GM19023 (cell line): ENCODE data around the gene SPDYE18.
"Not testable (repeated sequence)": the region's sequence is repeated elsewhere in the genome, so short reads cannot be mapped to it uniquely, and the experiment has no call there.

ENCODE experiments used
- ATAC-seq: cut with Tn5 transposase; IDR thresholded peaks from one replicate; pipeline ENCODE4 v1.9.1; 2021; ENCODE audit warnings: mild to moderate bottlenecking, moderate library complexity; ENCODE audit not compliant: unreplicated experiment

Gene SPDYE18

GRCh38 chr7:77062557-77062956 lies at the start of gene SPDYE18:
Gene SPDYE18, minus strand, starts transcription at chr7:77062558. Its CDS starts 2,046 bp downstream, at chr7:77060512.
- ATAC-seq: not testable (repeated sequence)

- ATAC-seq: not testable (repeated sequence)
Observed at GRCh38 chr7:77108362-77108761, 46.0 kb upstream of the SPDYE18 start.

GRCh38 chr7:77107659-77108058 lies 45.3 kb upstream of the SPDYE18 start:
- not testable (repeated sequence) for ATAC-seq

GRCh38 chr7:77105904-77106303 lies 43.5 kb upstream of the SPDYE18 start:
- ATAC-seq: not testable (repeated sequence)

- not testable (repeated sequence) for ATAC-seq
Observed at GRCh38 chr7:77102671-77103070, 40.3 kb upstream of the SPDYE18 start.

GRCh38 chr7:77101187-77101586 lies 38.8 kb upstream of the SPDYE18 start:
- ATAC-seq: not testable (repeated sequence)

- ATAC-seq: not testable (repeated sequence)
Observed at GRCh38 chr7:77100501-77100900, 38.1 kb upstream of the SPDYE18 start.

GRCh38 chr7:77092301-77092700 lies 29.9 kb upstream of the SPDYE18 start:
- not testable (repeated sequence) for ATAC-seq

- not testable (repeated sequence) for ATAC-seq
Observed at GRCh38 chr7:77082192-77082591, 19.8 kb upstream of the SPDYE18 start.

- not testable (repeated sequence) for ATAC-seq
Observed at GRCh38 chr7:77080236-77080635, 17.9 kb upstream of the SPDYE18 start.

- ATAC-seq: not testable (repeated sequence)
Observed at GRCh38 chr7:77079624-77080023, 17.3 kb upstream of the SPDYE18 start.

GRCh38 chr7:77079112-77079511 lies 16.8 kb upstream of the SPDYE18 start:
- not testable (repeated sequence) for ATAC-seq

GRCh38 chr7:77077060-77077459 lies 14.7 kb upstream of the SPDYE18 start:
- not testable (repeated sequence) for ATAC-seq

GRCh38 chr7:77074786-77075396 lies 12.5 kb upstream of the SPDYE18 start:
- ATAC-seq: not testable (repeated sequence)

- ATAC-seq: not testable (repeated sequence)
Observed at GRCh38 chr7:77071108-77071507, 8.8 kb upstream of the SPDYE18 start.

GRCh38 chr7:77065869-77066268 lies 3.5 kb upstream of the SPDYE18 start:
- ATAC-seq: not testable (repeated sequence)

GRCh38 chr7:77063732-77064131 lies 1.4 kb upstream of the SPDYE18 start:
- ATAC-seq: not testable (repeated sequence)

GRCh38 chr7:77032261-77032660 lies 30.1 kb downstream of the SPDYE18 start, which contains the start of gene SPDYE17:
Gene SPDYE17, minus strand, starts transcription at chr7:77032361. Its CDS starts 1,791 bp downstream, at chr7:77030570.
- not testable (repeated sequence) for ATAC-seq

GRCh38 chr7:77026349-77026748 lies 36.0 kb downstream of the SPDYE18 start:
- ATAC-seq: not testable (repeated sequence)

GRCh38 chr7:77010074-77010680 lies 52.2 kb downstream of the SPDYE18 start:
- not testable (repeated sequence) for ATAC-seq

GRCh38 chr7:77008000-77008399 lies 54.4 kb downstream of the SPDYE18 start:
- ATAC-seq: not testable (repeated sequence)
